GM23248 (cell line): ENCODE data around the gene DUSP10. TPM values are rescaled to one million over a fixed set of nuclear protein-coding genes. Genes with fewer than 3 reads are reported as not detected.

Experiments
- DNase-seq: peaks from one replicate; pipeline ENCODE4 v3.0.0-alpha.2; 2015
- H2AFZ ChIP-seq: fragments of 200-600 bp; sonication (generic); 2 replicates; pipeline ENCODE4 v1.6.1; 2016; ENCODE audit warnings: antibody characterized with exemption
- H3F3A ChIP-seq: fragments of 200-600 bp; sonication (generic); 2 replicates; pipeline ENCODE4 v1.6.1; 2016; ENCODE audit warnings: mild to moderate bottlenecking, antibody characterized with exemption, mixed run types; ENCODE audit not compliant: insufficient read depth
- H3K27ac ChIP-seq: fragments of 200-600 bp; sonication (generic); 2 replicates; pipeline ENCODE4 v1.5.1; 2016; ENCODE audit warnings: mild to moderate bottlenecking
- H3K27me3 ChIP-seq: fragments of 200-600 bp; sonication (generic); replicated peaks from 2 replicates; pipeline ENCODE4 v1.6.1; 2016; ENCODE audit warnings: mild to moderate bottlenecking; ENCODE audit not compliant: insufficient read depth
- H3K36me3 ChIP-seq: fragments of 200-600 bp; sonication (generic); 2 replicates; pipeline ENCODE4 v1.6.1; 2016; ENCODE audit warnings: low read depth, mild to moderate bottlenecking
- H3K4me1 ChIP-seq: fragments of 200-600 bp; sonication (generic); 2 replicates; pipeline ENCODE4 v1.6.1; 2016; ENCODE audit warnings: mild to moderate bottlenecking; ENCODE audit not compliant: insufficient read depth
- H3K4me2 ChIP-seq: fragments of 200-600 bp; sonication (generic); one replicate; pipeline ENCODE4 v1.6.1; 2016; ENCODE audit warnings: mild to moderate bottlenecking; ENCODE audit not compliant: unreplicated experiment
- H3K4me3 ChIP-seq: fragments of 200-600 bp; sonication (generic); 2 replicates; pipeline ENCODE4 v1.5.1; 2016; ENCODE audit warnings: mild to moderate bottlenecking
- H3K79me2 ChIP-seq: fragments of 200-600 bp; sonication (generic); 2 replicates; pipeline ENCODE4 v1.6.1; 2016; ENCODE audit warnings: mild to moderate bottlenecking; ENCODE audit not compliant: insufficient read depth
- H3K9ac ChIP-seq: fragments of 200-600 bp; sonication (generic); 2 replicates; pipeline ENCODE4 v1.6.1; 2016; ENCODE audit warnings: mild to moderate bottlenecking
- H3K9me2 ChIP-seq: fragments of 200-600 bp; sonication (generic); 2 replicates; pipeline ENCODE4 v1.6.1; 2016; ENCODE audit warnings: mixed run types, mild to moderate bottlenecking, moderate library complexity; ENCODE audit not compliant: insufficient read depth
- H3K9me3 ChIP-seq: fragments of 200-600 bp; sonication (generic); one replicate; pipeline ENCODE4 v1.6.1; 2017; ENCODE audit warnings: low read depth
- H4K20me1 ChIP-seq: fragments of 200-600 bp; sonication (generic); 2 replicates; pipeline ENCODE4 v1.6.0; 2016; ENCODE audit not compliant: insufficient read depth
- EZH2 ChIP-seq: fragments of 200-600 bp; sonication (generic); IDR thresholded peaks from 2 replicates; pipeline ENCODE4 v1.6.1; 2018; ENCODE audit warnings: antibody characterized with exemption, mild to moderate bottlenecking; ENCODE audit not compliant: insufficient read depth, poor library complexity, severe bottlenecking
- EZH2phosphoT487 ChIP-seq: fragments of 200-600 bp; sonication (generic); IDR thresholded peaks from 2 replicates; pipeline ENCODE4 v1.6.1; 2018; ENCODE audit warnings: antibody characterized with exemption, moderate library complexity, mild to moderate bottlenecking, low read depth; ENCODE audit not compliant: insufficient read depth
- WGBS, 2 experiments: methylation state at CpG; one replicate each; pipeline ENCODE4 v1.1.6; 2015 to 2017; ENCODE audit warnings: low lambda C conversion rate in 2 of 2, low coverage in 1 of 2; ENCODE audit errors: missing lambda C conversion rate in 2 of 2; 5-methylcytosine and 5-hydroxymethylcytosine counted together
- in situ Hi-C: fragments of 300-500 bp; cut with MboI; formaldehyde crosslinking; loops from 2 replicates; pipeline ENCODE4 v1.15.0; 2020
- polyA plus RNA-seq: library from polyadenylated mRNA; unstranded; fragments of >200 nt; fragmentation: Nextera tagmentation; extraction: Ambion mirVana; gene quantifications from 2 replicates; pipeline ENCODE4 v1.2.1, GENCODE V29; 2016
- total RNA-seq: library from RNA; depleted of rRNA; stranded (reverse); fragments of >200 nt; shearing (Covaris generic); gene quantifications from 2 replicates; pipeline ENCODE4 v1.2.3, GENCODE V29; 2014; rRNA removed

DUSP10 gene
- 10.5 and 19.3 TPM in 2 replicates for total RNA-seq
- 16.2 and 16.4 TPM in 2 replicates for polyA plus RNA-seq

DNA sequence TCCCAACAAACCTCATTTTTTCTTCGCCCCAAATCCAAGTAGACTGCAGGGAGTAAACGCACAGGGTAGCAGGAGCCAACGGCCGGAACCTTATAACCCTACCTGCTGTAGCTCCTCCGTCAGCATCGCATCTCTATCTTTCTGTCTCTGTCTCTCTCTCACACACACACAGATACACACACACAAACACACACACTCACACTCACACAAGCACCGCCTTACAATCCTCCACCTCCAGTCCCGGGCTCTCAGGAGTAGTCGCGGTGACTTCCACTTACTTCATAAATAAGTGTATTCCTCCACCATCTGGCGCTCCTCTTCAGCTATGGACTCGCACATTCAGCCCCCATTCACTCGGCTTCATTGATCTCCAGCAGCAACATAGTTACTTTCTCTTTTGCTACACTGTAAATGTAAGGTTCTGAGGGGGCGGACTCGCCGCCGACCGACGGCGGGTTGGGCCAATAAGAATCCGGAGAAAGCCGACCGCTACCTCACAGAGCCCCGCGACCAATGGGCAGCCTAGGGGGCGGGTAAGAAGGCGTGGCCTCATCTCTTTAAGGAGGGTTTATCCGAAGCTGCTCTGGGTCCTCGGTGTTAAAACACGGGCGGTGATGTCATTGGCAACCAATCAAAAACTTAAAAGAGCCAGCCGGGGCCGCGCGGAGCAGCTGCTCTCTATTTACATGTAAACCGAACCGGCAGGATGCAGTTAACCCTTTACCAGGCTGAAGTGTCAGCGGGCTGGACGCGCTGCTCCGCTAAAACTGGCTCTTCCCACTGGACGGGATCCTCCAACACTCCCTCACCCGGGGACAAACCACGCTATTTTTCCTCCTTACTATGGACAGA, at the start of gene DUSP10:
DUSP10 (minus strand) TSS at position 387 of the 852 bp plus-strand sequence. CDS start 2,345 bp downstream, outside the sequence.
- H3K9ac ChIP-seq = peak within 1 kb of the TSS; percentile 85
- in situ Hi-C loops = loop anchor here (10.0 kb wide), 3 partner anchors 123 to 713 kb away; no protein-coding TSS in a partner anchor
- H3K9me2 ChIP-seq = no peaks in the 10 kb centered on the region
- peaks cover 48% of the 10 kb centered on the region for H3K79me2 ChIP-seq
- 0 out of 2 replicates have a peak, but pooled peaks cover 7% of the 10 kb centered on the region for H3F3A ChIP-seq
- peak within 1 kb of the TSS; percentile 94 for H3K4me3 ChIP-seq
- peak within 1 kb of the TSS; percentile 91 for H2AFZ ChIP-seq
- H3K27me3 ChIP-seq = no peaks in the 10 kb centered on the region
- peak within 1 kb of the TSS; percentile 98 for H3K4me2 ChIP-seq
- H3K27ac ChIP-seq = peak within 1 kb of the TSS; percentile 84
- peak; percentile 100 for DNase-seq
- TF ChIP-seq EZH2phosphoT487 (no peak), EZH2 (no peak)
- peaks cover 14% of the 10 kb centered on the region; the same call in 1 of the 2 replicates for H3K4me1 ChIP-seq
- H4K20me1 ChIP-seq = no peaks in the 10 kb centered on the region
- no peaks in the 10 kb centered on the region for H3K36me3 ChIP-seq
- H3K9me3 ChIP-seq = no peaks in the 10 kb centered on the region
- 0 to 1% methylated on average over 44 of the region's 44 CpGs for WGBS, 2 experiments

DNA sequence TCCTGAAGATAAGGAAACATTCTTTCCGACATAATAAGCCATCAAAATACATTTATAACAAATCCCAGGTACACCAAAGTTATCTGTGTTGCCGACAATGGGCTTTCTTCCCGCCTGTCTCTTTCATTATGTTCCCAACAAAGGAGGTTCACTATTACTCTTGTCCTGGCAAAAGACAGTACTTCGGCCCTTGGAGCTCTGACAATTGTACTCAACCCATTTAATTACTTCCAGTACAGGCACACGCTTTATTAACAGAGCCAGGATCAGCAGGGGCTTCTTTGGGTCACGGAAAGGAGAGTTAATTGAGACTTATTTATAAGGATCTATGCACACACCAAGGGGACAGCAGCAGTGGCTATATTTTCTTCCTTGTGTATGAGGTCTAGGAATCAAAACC, 46.6 kb upstream of the DUSP10 start:
- WGBS, 2 experiments = 45% methylated on average over 6 of the region's 6 CpGs
- TF ChIP-seq EZH2 (no peak), EZH2phosphoT487 (no peak)

DNA sequence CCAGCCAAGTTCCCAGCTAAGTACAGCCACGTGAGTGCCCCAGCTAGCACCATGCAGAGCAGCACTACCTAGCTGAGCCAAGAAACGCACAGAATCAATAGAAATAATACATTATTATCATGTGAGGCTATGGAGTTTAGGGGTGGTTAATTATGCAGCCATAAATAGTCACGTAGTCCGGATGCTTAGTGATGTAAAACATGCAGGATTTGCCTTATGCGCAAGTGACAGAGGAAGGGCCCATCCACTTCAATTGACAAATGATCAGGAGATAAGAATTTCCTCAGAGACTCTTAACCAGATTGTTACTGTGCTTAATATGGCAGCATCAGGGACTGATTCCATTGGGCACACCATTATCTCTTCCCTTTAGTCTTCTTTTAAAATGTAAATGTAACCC, 44.8 kb upstream of the DUSP10 start:
- Histone ChIP-seq H3F3A (no peaks in the 10 kb centered on the region), H3K9me3 (no peaks in the 10 kb centered on the region), H3K36me3 (no peaks in the 10 kb centered on the region), H3K27ac (no peak overlapping the region), H3K27me3 (no peaks in the 10 kb centered on the region), H4K20me1 (no peaks in the 10 kb centered on the region), H3K79me2 (no peaks in the 10 kb centered on the region), H3K9ac (no peak overlapping the region), H3K4me2 (no peak overlapping the region), H2AFZ (no peak overlapping the region), H3K4me1 (no peaks in the 10 kb centered on the region), H3K4me3 (no peak overlapping the region), H3K9me2 (no peaks in the 10 kb centered on the region)
- no peak for DNase-seq
- in situ Hi-C loops = no loop called here
- 91 to 94% methylated on average over 5 of the region's 5 CpGs for WGBS, 2 experiments
- TF ChIP-seq EZH2 = no peak

More for the DNA sequence above, 46.6 kb upstream of the DUSP10 start:
- DNase-seq = no peak
- Histone ChIP-seq H3K4me2 (no peak overlapping the region), H3K36me3 (no peaks in the 10 kb centered on the region), H3K4me1 (no peaks in the 10 kb centered on the region; the same call in 1 of the 2 replicates), H3K9ac (no peak overlapping the region), H4K20me1 (no peaks in the 10 kb centered on the region), H3F3A (no peaks in the 10 kb centered on the region), H3K4me3 (no peak overlapping the region), H3K27ac (no peak overlapping the region), H3K9me3 (no peaks in the 10 kb centered on the region), H3K79me2 (no peaks in the 10 kb centered on the region), H3K27me3 (no peaks in the 10 kb centered on the region), H2AFZ (no peak overlapping the region; the same call in 1 of the 2 replicates), H3K9me2 (no peaks in the 10 kb centered on the region)
- in situ Hi-C loops = no loop called here

DNA sequence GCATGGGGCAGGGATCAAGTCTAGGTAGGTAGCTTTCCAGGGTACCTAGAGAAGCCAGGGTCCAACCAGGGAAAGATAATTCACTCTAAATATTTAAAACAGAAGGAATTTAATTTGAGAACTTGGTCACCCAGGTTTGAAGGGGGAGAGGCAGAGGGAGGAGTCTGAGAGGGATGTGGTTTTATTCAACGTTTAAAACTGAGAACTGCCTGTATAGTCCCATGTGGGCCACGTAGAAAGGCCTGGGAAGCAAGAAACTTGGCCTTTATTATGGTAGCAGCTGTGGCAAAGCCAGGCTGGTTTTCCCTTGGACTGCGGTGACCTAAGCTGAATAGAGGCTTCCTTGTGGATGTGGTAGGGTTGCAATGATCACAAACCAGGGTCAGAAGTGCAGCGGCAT, 42.0 kb upstream of the DUSP10 start:
- no peaks in the 10 kb centered on the region for H3K27me3 ChIP-seq
- no peaks in the 10 kb centered on the region for H3K4me1 ChIP-seq
- H3F3A ChIP-seq = no peaks in the 10 kb centered on the region
- H3K9me2 ChIP-seq = no peaks in the 10 kb centered on the region
- no peak overlapping the region for H3K4me3 ChIP-seq
- H2AFZ ChIP-seq = no peak overlapping the region
- no peaks in the 10 kb centered on the region for H3K36me3 ChIP-seq
- no peak overlapping the region for H3K27ac ChIP-seq
- no peaks in the 10 kb centered on the region for H3K9me3 ChIP-seq
- WGBS, 2 experiments = 76 to 80% methylated on average over 4 of the region's 4 CpGs
- TF ChIP-seq EZH2 = no peak
- no peak for TF ChIP-seq EZH2phosphoT487
- H3K9ac ChIP-seq = no peak overlapping the region
- no peaks in the 10 kb centered on the region for H4K20me1 ChIP-seq
- DNase-seq = no peak
- in situ Hi-C loops = no loop called here
- H3K79me2 ChIP-seq = no peaks in the 10 kb centered on the region
- H3K4me2 ChIP-seq = no peak overlapping the region
